Iris pigment epithelial cell (primary cell): Measurements from ENCODE around the gene TNFRSF21.
"Not testable (repeated sequence)": the region's sequence is repeated elsewhere in the genome, so short reads cannot be mapped to it uniquely, and the experiment has no call there.

Experiments
- DNase-seq: peaks from one replicate; pipeline ENCODE4 v3.0.0-alpha.2; 2011; ENCODE audit warnings: low read depth

Gene TNFRSF21

DNA sequence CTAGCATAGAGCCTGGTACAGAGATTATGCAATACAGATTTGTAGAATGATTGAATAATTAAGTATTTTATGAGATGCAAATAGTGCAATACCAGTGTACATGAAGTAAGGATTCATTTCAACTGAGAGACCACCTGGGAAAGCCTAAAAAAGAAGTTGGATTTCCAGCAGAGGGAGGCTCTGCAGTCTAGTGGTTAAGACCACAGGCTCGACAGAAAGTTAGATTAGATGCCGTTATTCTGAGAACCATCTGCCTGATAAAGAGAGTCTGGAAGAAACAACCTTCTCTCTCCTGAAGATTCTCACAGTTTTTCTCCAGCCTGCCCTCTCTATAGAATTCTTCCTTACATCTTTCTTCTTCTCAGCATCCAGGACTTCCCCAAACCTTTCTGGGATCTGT, 13.6 kb upstream of the TNFRSF21 start:
- no peak for DNase-seq

DNA sequence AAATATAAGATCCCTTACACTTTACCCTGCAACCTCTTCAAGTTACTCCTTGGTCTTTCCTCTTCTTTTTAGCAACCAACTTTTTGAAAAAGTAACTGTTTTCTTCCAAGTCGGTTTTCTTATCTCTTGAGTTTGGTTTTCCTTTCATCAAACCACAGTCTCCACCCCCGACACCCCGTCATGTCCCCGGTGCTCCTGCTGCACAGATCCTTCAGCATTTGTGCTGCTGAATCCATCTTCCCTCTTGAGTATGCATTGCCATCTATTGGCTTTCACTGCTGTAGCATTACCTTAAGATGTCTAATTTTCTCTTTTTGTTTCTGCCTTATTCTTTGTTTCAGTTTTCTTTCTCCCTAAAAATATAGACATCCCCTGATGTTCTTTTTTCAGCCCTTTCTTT, 11.9 kb upstream of the TNFRSF21 start:
- DNase-seq, result no peak

- DNase-seq, result no peak
Observed at GRCh38 chr6:47319867-47320266, 10.2 kb upstream of the TNFRSF21 start.

DNA sequence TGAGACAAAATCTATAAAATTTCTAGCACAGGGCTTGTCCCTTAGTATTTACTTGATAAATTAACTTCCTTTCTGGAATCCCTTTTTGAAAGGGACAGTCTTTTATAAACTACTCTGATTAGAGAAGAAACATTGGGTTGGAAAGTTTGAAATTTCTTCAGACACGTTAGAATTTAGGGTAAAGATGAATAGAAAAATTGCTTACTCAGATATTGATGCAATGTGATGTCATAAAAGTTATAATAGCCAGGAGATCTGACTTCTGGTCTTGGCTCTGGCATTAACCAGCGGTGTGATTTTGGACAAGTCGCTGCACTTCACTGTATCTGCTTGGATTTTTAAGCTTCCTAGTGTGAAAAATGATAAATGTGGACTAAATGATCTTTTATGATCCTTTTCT, 9.7 kb upstream of the TNFRSF21 start:
- DNase-seq, result no peak

DNA sequence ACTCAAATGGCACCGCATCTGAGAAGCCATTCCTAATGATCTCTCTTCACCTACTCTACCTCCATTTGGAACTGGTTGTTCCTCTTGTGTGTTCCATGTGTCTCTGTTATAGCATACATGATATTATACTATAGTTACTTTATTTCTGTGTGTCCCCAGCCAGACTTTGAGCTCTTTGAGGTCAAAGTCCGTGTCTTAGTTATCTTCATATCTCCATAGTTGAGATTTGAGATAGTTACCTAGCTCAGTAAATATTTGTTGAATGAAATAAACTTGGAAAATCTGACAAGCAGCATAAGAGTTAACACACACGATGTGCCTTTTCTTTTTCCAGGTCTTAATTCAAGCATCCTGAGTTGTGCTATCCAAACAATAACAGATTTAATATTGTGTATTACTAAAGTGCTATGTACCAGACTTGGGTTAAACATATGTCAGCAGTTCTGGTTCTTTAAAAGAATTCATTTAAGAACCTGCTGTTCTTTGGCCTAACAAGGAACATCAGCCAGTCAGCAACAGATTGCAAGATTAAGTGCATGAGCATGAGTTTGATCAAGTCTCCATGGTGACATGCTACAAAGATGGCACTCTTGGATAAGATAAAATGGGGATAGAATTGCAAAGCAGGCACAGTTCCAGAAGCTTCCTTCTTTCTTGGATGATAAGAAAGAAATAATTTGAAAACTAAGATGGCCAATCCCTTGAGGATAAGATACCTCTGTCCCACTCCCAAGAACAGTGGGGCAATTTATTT, 8.7 kb upstream of the TNFRSF21 start:
- no peak for DNase-seq

DNA sequence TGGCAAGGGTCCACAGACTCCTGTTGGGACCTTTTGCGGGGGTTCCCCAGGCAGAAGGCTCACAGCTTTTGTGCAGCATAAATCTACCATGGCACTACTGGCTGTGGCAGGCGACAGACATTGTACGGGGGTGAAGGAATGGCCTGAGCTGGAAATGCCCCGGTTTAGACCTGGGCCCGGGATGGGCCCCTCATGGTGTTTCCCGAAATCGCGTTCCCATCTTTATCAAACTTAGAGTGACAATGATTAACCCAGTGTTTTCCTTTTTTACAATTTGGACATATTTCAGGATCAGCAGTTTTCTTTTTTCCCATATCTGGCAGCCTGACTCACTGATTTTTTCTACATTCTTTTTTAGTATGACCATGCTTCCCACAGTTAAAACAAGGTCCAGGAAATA, 5.5 kb upstream of the TNFRSF21 start:
- not testable (repeated sequence) for DNase-seq

DNA sequence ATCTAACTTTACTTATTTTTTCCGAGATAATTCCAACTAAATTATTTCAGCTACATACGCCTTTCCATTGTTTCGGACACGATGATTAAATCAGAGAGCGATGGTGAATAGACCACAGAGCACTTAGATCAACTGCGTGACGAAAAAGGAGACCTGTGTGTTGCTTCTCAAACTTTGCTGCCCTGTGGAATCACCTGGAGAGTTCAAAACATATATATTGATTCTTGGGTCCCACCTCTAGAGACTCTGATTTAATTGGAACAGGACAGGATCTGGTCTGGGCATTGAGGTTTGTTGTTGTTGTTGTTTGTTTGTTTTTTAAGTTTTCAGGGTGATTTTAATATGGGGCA, 401 bp upstream of the TNFRSF21 start:
- no peak for DNase-seq

DNA sequence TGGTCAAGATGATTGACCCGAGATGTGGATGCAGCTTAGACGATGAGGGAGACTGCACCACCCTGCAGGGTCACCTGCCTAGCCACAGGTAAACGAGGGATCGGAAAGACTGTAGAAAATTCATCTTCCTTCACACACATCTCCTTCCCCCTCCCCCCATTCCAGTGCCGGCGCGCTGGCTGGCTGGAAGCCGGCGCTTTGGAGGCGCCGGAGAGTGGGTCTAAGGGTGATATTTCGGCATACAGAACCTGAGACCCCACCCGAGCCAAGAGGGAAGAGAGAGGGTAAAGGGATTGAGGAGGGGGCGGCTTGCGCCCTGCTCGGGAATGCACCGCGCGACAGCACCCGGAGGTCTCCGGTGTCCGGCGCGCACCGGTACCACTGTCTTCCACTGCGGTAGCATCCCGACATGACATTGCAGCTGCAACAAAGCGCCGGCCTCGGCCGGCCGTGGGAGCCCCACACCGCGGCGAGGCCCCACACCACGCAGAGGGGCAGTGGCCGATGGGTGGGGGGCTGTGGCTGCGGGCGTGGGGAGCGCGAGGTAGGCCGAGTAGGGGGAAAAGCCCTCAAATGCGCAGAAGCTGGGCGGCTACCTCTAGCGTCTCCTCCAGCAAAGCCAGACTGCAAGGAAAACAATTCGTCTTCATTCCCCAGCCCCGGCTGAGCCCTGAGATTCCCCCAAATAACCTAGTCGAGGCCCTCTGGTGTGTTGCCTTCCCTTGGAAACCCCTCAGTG, 984 bp downstream of the TNFRSF21 start:
- peak; percentile 52 for DNase-seq

GRCh38 chr6:47308198-47308517, 1.5 kb downstream of the TNFRSF21 start:
- DNase-seq, result peak; percentile 24

DNA sequence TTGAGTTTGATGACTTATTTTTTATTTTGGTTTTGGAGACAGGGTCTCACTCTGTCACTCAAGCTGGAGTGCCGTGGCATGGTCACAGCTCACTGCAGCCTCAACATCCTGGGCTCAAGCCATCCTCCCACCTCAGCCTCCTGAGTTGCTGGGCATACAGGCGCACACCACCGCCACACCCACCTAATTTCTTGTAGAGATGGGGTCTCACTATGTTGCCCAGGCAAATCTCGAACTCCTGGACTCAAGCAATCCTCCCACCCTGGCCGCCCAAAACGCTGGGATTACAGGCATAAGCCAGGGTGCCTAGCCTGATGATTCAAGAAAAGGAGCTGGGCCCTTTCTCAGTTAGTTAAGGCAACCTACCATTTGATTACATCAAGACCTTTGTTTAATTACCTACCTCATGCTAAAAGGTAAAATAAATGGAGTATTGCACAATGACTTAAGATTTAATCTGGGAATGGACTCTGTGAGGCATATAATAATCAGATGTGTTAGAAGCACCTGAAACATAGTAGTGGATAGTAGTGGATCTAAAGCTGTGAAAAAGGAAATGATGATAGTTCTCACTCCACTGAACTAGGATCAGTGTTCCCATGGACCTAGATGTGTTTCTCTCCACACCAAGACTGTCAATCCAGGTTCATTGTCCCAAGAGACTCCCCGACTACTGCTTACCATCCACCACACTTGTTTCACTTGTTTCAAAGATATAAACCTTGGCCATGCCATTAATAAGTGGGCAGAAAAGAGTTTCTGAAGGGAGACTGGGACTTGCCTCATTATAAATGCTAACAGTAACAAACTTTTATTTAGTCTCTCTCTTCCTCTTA, 2.1 kb downstream of the TNFRSF21 start:
- no peak for DNase-seq

- DNase-seq, result peak; percentile 28
Observed at GRCh38 chr6:47306887-47307286, 2.8 kb downstream of the TNFRSF21 start.

DNA sequence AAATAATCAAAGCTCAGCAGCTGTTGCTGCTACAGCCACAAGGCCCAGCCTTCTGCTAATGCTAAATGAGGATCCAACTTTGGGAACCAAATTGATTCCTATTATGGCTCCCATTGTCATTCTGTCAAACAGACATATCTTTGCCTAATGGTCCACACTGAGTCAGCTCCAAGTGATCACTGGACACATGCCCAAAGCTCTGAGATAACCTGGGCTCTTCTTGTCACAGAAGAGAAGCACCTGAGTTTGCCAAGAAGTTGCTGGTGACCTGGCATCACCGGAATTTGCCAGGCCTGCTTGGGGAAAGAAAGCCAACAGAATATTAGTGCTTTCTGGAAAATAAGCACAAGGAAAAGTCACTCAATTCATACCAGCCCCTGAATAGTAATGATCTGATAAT, 5.8 kb downstream of the TNFRSF21 start:
- no peak for DNase-seq

DNA sequence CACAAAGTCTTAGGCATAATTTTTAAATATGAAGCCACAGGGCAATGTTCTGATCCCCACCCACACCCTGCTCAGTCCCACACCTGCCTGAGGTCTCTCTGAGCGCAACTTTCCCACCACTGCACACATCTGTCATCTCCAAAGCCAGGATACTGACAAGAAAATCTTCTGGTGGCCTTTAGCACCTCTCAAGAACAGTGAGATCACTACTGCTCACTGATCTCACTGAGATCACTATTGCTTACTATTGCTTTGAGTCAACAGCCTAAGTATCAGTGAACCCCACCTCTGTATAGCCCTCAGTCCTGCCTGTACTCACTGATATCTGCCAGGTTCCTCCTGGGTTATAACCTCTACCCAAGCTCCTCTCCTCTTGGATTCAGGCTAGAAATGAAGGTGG, 6.4 kb downstream of the TNFRSF21 start:
- DNase-seq, result no peak

GRCh38 chr6:47302043-47302442, 7.7 kb downstream of the TNFRSF21 start:
- no peak for DNase-seq

DNA sequence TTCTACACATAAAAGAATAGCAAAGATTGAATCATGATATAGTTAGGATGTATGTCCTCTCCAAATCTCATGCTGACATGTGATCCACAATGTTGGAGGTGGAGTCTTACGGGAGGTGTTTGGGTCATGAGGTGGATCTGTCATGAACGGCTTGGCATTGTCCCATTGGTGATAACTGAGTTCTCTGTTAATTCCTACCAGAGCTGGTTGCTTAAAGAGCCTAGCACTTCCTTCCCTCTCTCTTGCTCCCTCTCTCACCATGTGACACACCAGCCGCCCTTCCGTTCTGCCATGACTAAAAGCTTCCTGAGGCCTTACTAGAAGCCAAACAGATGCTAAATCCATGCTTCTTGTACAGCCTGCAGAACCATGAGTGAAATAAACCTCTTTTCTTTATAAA, 8.3 kb downstream of the TNFRSF21 start:
- DNase-seq, result no peak

DNA sequence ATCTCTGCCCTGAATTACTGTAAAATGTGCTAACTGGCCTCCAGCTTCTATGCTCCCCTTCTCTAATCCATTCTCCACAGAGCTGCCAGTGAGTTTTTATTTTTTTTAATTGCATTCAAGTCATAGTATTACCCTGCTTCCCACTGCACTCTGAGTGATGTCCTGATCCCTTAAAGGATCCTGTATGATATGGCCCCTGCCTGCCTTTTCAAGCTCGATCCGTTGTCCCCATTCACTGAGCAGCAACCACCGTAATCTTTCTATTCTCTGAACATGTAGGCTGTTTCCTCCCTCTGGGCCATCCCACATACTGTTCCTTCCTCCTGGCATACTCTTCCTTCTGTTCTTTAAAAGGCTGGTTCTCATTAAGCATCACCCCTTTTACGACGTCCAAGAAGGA, 9.3 kb downstream of the TNFRSF21 start:
- DNase-seq, result no peak

GRCh38 chr6:47299965-47300364, 9.7 kb downstream of the TNFRSF21 start:
- no peak for DNase-seq

DNA sequence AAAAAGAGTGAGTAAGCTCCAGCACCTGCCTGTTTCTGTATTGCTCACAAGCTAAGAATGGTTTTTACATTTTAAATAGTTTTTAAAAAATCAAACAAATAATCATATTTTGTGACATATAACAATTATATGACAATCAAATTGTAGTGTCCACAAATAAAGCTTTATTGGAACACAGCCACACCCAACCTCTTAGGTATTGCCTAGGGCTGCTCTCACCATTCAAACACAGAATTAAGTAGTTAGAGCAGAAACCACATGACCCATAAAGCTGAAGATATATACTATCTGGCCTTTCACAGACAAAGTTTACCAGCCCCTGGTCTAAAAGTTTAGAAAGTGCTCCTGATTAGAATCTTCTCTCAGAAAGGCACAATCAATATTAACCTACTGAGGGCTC, 11.2 kb downstream of the TNFRSF21 start:
- DNase-seq, result no peak

DNA sequence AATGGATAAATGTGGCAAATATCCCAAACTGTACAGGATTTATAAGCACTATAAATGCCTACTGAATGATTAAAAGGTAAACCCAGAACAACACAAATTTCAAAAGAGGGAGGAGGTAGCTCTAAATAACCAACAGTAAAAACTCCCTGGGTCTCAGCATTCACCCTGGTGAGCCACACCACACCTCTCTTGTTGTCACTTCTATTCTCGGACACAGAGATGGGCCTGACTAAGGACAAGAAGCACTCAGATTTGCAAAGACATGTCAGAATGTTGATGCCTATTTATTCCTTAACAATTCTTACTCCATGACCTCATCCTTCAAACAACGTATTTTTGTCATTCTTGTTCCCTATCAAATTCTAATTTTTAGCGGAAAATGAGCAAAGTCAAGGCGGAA, 14.7 kb downstream of the TNFRSF21 start:
- DNase-seq, result no peak

DNA sequence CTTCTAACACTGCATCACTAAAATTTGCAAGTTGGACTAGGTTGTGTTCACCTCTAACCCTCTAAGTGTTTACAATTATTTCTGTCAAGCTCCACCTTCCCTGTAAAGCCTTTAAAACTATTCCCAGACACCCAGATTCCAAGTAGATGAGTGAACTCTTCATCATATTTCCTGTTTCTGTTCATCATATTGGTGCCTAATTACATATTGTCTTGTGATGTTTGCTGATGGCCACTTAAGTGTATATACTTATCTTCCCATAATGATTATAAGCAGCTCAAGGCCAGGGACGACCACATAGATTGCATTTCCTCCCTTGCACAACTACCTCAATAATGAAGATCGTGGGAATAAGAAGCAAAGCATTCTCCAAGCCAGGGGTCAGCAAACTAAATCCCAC, 16.8 kb downstream of the TNFRSF21 start:
- DNase-seq, result peak; percentile 67

- no peak for DNase-seq
Observed at GRCh38 chr6:47292027-47292426, 17.7 kb downstream of the TNFRSF21 start.

GRCh38 chr6:47290124-47290834, 19.4 kb downstream of the TNFRSF21 start:
- DNase-seq, result no peak
